ENCODE measurements around the gene HMGCR. TPM values are rescaled to one million over a fixed set of nuclear protein-coding genes. Genes with fewer than 3 reads are reported as not detected.

HMGCR gene
- total and polyA plus RNA-seq, 9 of the 15 experiments (the other 6 are each of a cell fraction or from before 2014, with no cell fraction given) = 29.5 to 155 (median 61.5) TPM

- TF ChIP-seq BMI1 (IDR thresholded peaks at IDR 0.05; ENCODE audit: low read length) (peak; percentile 95), ZNF121 (CRISPR knock-in tag; conservative IDR thresholded peaks at IDR 0.05) (no peak), THRB (CRISPR knock-in tag; conservative IDR thresholded peaks at IDR 0.05) (0 out of 2 replicates have a peak, but pooled peaks have one; percentile 37), KHSRP (IDR thresholded peaks at IDR 0.05) (no peak), THRA (IDR thresholded peaks at IDR 0.05) (no peak), NR2F6 (CRISPR knock-in tag; IDR thresholded peaks at IDR 0.05) (no peak), ZNF695 (CRISPR knock-in tag; IDR thresholded peaks at IDR 0.05) (no peak), MTA3 (IDR thresholded peaks at IDR 0.05; ENCODE audit: borderline replicate concordance) (peak; percentile 71; the same call in 1 of the 2 replicates), CCNT2 (IDR thresholded peaks at IDR 0.05; ENCODE audit: borderline replicate concordance, extremely low read depth, insufficient read length, low read depth, low read length) (peak; percentile 35), MCM7 (IDR thresholded peaks at IDR 0.05) (no peak), DEAF1 (CRISPR knock-in tag; IDR thresholded peaks at IDR 0.05) (no peak), RREB1 (CRISPR knock-in tag; IDR thresholded peaks at IDR 0.05) (peak; percentile 89), RUNX1 (IDR thresholded peaks at IDR 0.05; ENCODE audit: low read depth) (0 out of 2 replicates have a peak, but pooled peaks have one; percentile 41), ZNF316 (IDR thresholded peaks at IDR 0.05) (no peak), ZNF282 (CRISPR knock-in tag; IDR thresholded peaks at IDR 0.05) (no peak)
Observed at GRCh38 chr5:75336615-75337336, at the start of gene HMGCR (continued).

All from K562 (cell line).